ENCODE measurements around the gene ADAR. TPM values are rescaled to one million over a fixed set of nuclear protein-coding genes. Genes with fewer than 3 reads are reported as not detected.

The ADAR gene
- total RNA-seq, 4 donors from 2014 or later, result 81.5 to 140 (median 110) TPM

GRCh38 chr1:154547105-154547732, 60.8 kb downstream of the ADAR start:
- no peaks in the 10 kb centered on the region for H3K27me3 ChIP-seq
- no peak overlapping the region for H3K4me3 ChIP-seq
- H3K27ac ChIP-seq, result no peak overlapping the region
- DNase-seq, result no peak
- H3K9me3 ChIP-seq, result no peaks in the 10 kb centered on the region
- intact Hi-C loops (cut with DNase I; ENCODE audit: low total_unique reads), result no loop called here
- TF ChIP-seq CTCF (IDR thresholded peaks at IDR 0.05) (no peak), POLR2AphosphoS5 (IDR thresholded peaks at IDR 0.05) (no peak), EP300 (IDR thresholded peaks at IDR 0.05; ENCODE audit: low read depth) (no peak), POLR2A (IDR thresholded peaks at IDR 0.05) (no peak)
- in situ Hi-C loops (cut with MboI; ENCODE audit: low pct_ligation_motif_present in 1 of 4, low pct_unique_long_range_greater_than_20kb in 1 of 4, low sequenced_read_pairs in 3 of 4), result loop anchor here in 1 of 4 donors (10.0 kb wide), 1 partner anchor 62 kb away; no protein-coding TSS in a partner anchor
- peaks cover 0 to 28% (median 13%) of the 10 kb centered on the region in 4 donors for H3K36me3 ChIP-seq
- 81 to 96% methylated on average over 4 to 11 of the region's 11 CpGs for WGBS, 2 donors (ENCODE audit: low coverage in 1 of 2)
- H3K4me1 ChIP-seq, result peaks cover 0 to 27% (median 4%) of the 10 kb centered on the region in 4 donors

GRCh38 chr1:154546264-154547063, 61.5 kb downstream of the ADAR start:
- Histone ChIP-seq H3K27me3 (no peaks in the 10 kb centered on the region), H3K36me3 (peaks cover 0 to 20% (median 9%) of the 10 kb centered on the region in 4 donors), H3K27ac (no peak overlapping the region), H3K4me3 (no peak overlapping the region), H3K4me1 (peaks cover 0 to 24% (median 4%) of the 10 kb centered on the region in 4 donors), H3K9me3 (no peaks in the 10 kb centered on the region)
- in situ Hi-C loops (cut with MboI; ENCODE audit: low pct_ligation_motif_present in 1 of 4, low pct_unique_long_range_greater_than_20kb in 1 of 4, low sequenced_read_pairs in 3 of 4), result loop anchor here in 1 of 4 donors (10.0 kb wide), 1 partner anchor 62 kb away; no protein-coding TSS in a partner anchor
- intact Hi-C loops (cut with DNase I; ENCODE audit: low total_unique reads), result no loop called here
- DNase-seq, result peak; percentile 51
- 81 to 85% methylated on average over 6 to 13 of the region's 13 CpGs for WGBS, 2 donors (ENCODE audit: low coverage in 1 of 2)
- TF ChIP-seq CTCF (IDR thresholded peaks at IDR 0.05), result peak; percentile 63 to 78 (median 67)
- TF ChIP-seq POLR2AphosphoS5 (IDR thresholded peaks at IDR 0.05), result no peak

- Histone ChIP-seq H3K27me3 (no peaks in the 10 kb centered on the region), H3K36me3 (no peaks in the 10 kb centered on the region), H3K27ac (no peak overlapping the region), H3K4me3 (no peak overlapping the region), H3K9me3 (no peaks in the 10 kb centered on the region), H3K4me1 (no peaks in the 10 kb centered on the region)
- DNase-seq, result no peak
- TF ChIP-seq CTCF (IDR thresholded peaks at IDR 0.05) (no peak), POLR2A (IDR thresholded peaks at IDR 0.05) (no peak), EP300 (IDR thresholded peaks at IDR 0.05; ENCODE audit: low read depth) (no peak), POLR2AphosphoS5 (IDR thresholded peaks at IDR 0.05) (no peak)
- in situ Hi-C loops (cut with MboI; ENCODE audit: low pct_ligation_motif_present in 1 of 4, low pct_unique_long_range_greater_than_20kb in 1 of 4, low sequenced_read_pairs in 3 of 4) (loop anchor here in 1 of 4 donors (10.0 kb wide), 1 partner anchor 56 kb away; no protein-coding TSS in a partner anchor), intact Hi-C loops (cut with DNase I; ENCODE audit: low total_unique reads) (no loop called here)
- WGBS, 2 donors (ENCODE audit: low coverage in 1 of 2), result 56 to 67% methylated on average over 4 to 6 of the region's 6 CpGs
Observed at GRCh38 chr1:154541231-154541630, 66.8 kb downstream of the ADAR start.
